ENCODE data around the gene PRICKLE4. TPM values are rescaled to one million over a fixed set of nuclear protein-coding genes. Genes with fewer than 3 reads are reported as not detected.
"Not testable (repeated sequence)": the region's sequence is repeated elsewhere in the genome, so short reads cannot be mapped to it uniquely, and the experiment has no call there.

The PRICKLE4 gene
- total RNA-seq, 2 experiments from 2014 or later, result not detected

GRCh38 chr6:41798901-41799558 is 18.4 kb downstream of the PRICKLE4 start:
- POLR2A ChIA-PET, result interaction anchor here (0.5 kb wide), 1 partner anchor 1707 kb away, joined by 3 read pairs; no protein-coding TSS in a partner anchor
- H3K27me3 Mint-ChIP-seq, result no peaks in the 10 kb centered on the region
- H3K4me3 Mint-ChIP-seq, result no peak overlapping the region
- H3K36me3 Mint-ChIP-seq (ENCODE audit: low read depth), result no peaks in the 10 kb centered on the region
- no peaks in the 10 kb centered on the region for H3K9me3 Mint-ChIP-seq
- H3K27ac Mint-ChIP-seq, result no peak overlapping the region
- H3K4me1 Mint-ChIP-seq, result peaks cover 3% of the 10 kb centered on the region
- CTCF ChIA-PET, result interaction anchor here (1.9 to 3.9 kb wide), 2 partner anchors 12 to 244 kb away, joined by 4 to 28 read pairs; partner anchors contain the start of gene TOMM6
- DNase-seq, result no peak

GRCh38 chr6:41799559-41799911 is 19.0 kb downstream of the PRICKLE4 start:
- ChIA-PET POLR2A (no interaction called here), CTCF (interaction anchor here (1.5 to 3.9 kb wide), 3 partner anchors 13 to 244 kb away, joined by 4 to 28 read pairs (median 4); partner anchors contain the start of gene TOMM6)
- DNase-seq, result no peak
- Mint-ChIP-seq H3K27ac (no peak overlapping the region), H3K9me3 (no peaks in the 10 kb centered on the region), H3K27me3 (no peaks in the 10 kb centered on the region), H3K4me1 (peaks cover 3% of the 10 kb centered on the region), H3K36me3 (ENCODE audit: low read depth) (no peaks in the 10 kb centered on the region), H3K4me3 (no peak overlapping the region)

GRCh38 chr6:41801380-41801779 is 20.8 kb downstream of the PRICKLE4 start:
- H3K4me3 Mint-ChIP-seq, result no peak overlapping the region
- H3K27ac Mint-ChIP-seq, result no peak overlapping the region
- no peaks in the 10 kb centered on the region for H3K27me3 Mint-ChIP-seq
- ChIA-PET POLR2A (no interaction called here), CTCF (interaction anchor here (1.3 to 1.7 kb wide), 3 partner anchors 14 to 243 kb away, joined by 3 to 12 read pairs (median 9); partner anchors contain the start of genes MED20 and TOMM6)
- H3K36me3 Mint-ChIP-seq (ENCODE audit: low read depth), result no peaks in the 10 kb centered on the region
- H3K9me3 Mint-ChIP-seq, result no peaks in the 10 kb centered on the region
- DNase-seq, result no peak
- H3K4me1 Mint-ChIP-seq, result peaks cover 2% of the 10 kb centered on the region

GRCh38 chr6:41805830-41806774 is 25.5 kb downstream of the PRICKLE4 start:
- no peaks in the 10 kb centered on the region for H3K36me3 Mint-ChIP-seq (ENCODE audit: low read depth)
- H3K9me3 Mint-ChIP-seq, result no peaks in the 10 kb centered on the region
- H3K27me3 Mint-ChIP-seq, result no peaks in the 10 kb centered on the region
- no peak for DNase-seq
- no peak overlapping the region for H3K27ac Mint-ChIP-seq
- no peaks in the 10 kb centered on the region for H3K4me1 Mint-ChIP-seq
- H3K4me3 Mint-ChIP-seq, result no peak overlapping the region
- ChIA-PET POLR2A (no interaction called here), CTCF (interaction anchor here (0.7 to 1.7 kb wide), 3 partner anchors 9 to 18 kb away, joined by 3 to 5 read pairs (median 4); partner anchors contain the start of gene TOMM6)

GRCh38 chr6:41811095-41811494 is 30.5 kb downstream of the PRICKLE4 start:
- Mint-ChIP-seq H3K36me3 (ENCODE audit: low read depth) (no peaks in the 10 kb centered on the region), H3K9me3 (no peaks in the 10 kb centered on the region), H3K4me3 (no peak overlapping the region), H3K27ac (no peak overlapping the region), H3K27me3 (no peaks in the 10 kb centered on the region), H3K4me1 (peaks cover 2% of the 10 kb centered on the region)
- CTCF ChIA-PET, result no interaction called here
- POLR2A ChIA-PET, result no interaction called here
- DNase-seq, result no peak

GRCh38 chr6:41811946-41812345 is 31.4 kb downstream of the PRICKLE4 start:
- not testable (repeated sequence) for H3K9me3 Mint-ChIP-seq

GRCh38 chr6:41813469-41813868 is 32.9 kb downstream of the PRICKLE4 start:
- no peak overlapping the region for H3K4me3 Mint-ChIP-seq
- CTCF ChIA-PET, result interaction anchor here (0.6 to 1.2 kb wide), 3 partner anchors 9 to 228 kb away, joined by 3 to 4 read pairs (median 3); no protein-coding TSS in a partner anchor
- H3K4me1 Mint-ChIP-seq, result peaks cover 4% of the 10 kb centered on the region
- no peaks in the 10 kb centered on the region for H3K9me3 Mint-ChIP-seq
- POLR2A ChIA-PET, result no interaction called here
- H3K27me3 Mint-ChIP-seq, result no peaks in the 10 kb centered on the region
- H3K27ac Mint-ChIP-seq, result no peak overlapping the region
- H3K36me3 Mint-ChIP-seq (ENCODE audit: low read depth), result no peaks in the 10 kb centered on the region
- no peak for DNase-seq

More at GRCh38 chr6:41811946-41812345, 31.4 kb downstream of the PRICKLE4 start:
- H3K4me3 Mint-ChIP-seq; H3K4me1 Mint-ChIP-seq; H3K27ac Mint-ChIP-seq; DNase-seq; H3K27me3 Mint-ChIP-seq; POLR2A ChIA-PET; H3K36me3 Mint-ChIP-seq (ENCODE audit: low read depth): not testable (repeated sequence)
- CTCF ChIA-PET, result interaction anchor here (0.9 kb wide), 1 partner anchor 124 kb away, joined by 3 read pairs; no protein-coding TSS in a partner anchor

GRCh38 chr6:41813956-41814355 is 33.4 kb downstream of the PRICKLE4 start:
- POLR2A ChIA-PET, result no interaction called here
- H3K36me3 Mint-ChIP-seq (ENCODE audit: low read depth), result no peaks in the 10 kb centered on the region
- CTCF ChIA-PET, result interaction anchor here (0.6 to 1.5 kb wide), 3 partner anchors 9 to 122 kb away, joined by 3 to 4 read pairs (median 3); no protein-coding TSS in a partner anchor

GRCh38 chr6:41814629-41815028 is 34.0 kb downstream of the PRICKLE4 start:
- H3K4me3 Mint-ChIP-seq, result no peak overlapping the region
- no peaks in the 10 kb centered on the region for H3K9me3 Mint-ChIP-seq
- H3K27ac Mint-ChIP-seq, result no peak overlapping the region
- no peaks in the 10 kb centered on the region for H3K36me3 Mint-ChIP-seq (ENCODE audit: low read depth)
- no peaks in the 10 kb centered on the region for H3K27me3 Mint-ChIP-seq
- DNase-seq, result no peak
- peaks cover 4% of the 10 kb centered on the region for H3K4me1 Mint-ChIP-seq
- ChIA-PET CTCF (interaction anchor here (1.5 to 1.9 kb wide), 2 partner anchors 27 to 32 kb away, joined by 3 to 7 read pairs; partner anchors contain the start of gene TOMM6), POLR2A (no interaction called here)

More at GRCh38 chr6:41813956-41814355, 33.4 kb downstream of the PRICKLE4 start:
- no peaks in the 10 kb centered on the region for H3K27me3 Mint-ChIP-seq
- H3K4me1 Mint-ChIP-seq, result peaks cover 4% of the 10 kb centered on the region
- no peak overlapping the region for H3K4me3 Mint-ChIP-seq
- no peaks in the 10 kb centered on the region for H3K9me3 Mint-ChIP-seq
- H3K27ac Mint-ChIP-seq, result no peak overlapping the region
- no peak for DNase-seq

GRCh38 chr6:41815587-41815986 is 35.0 kb downstream of the PRICKLE4 start:
- H3K4me1 Mint-ChIP-seq, result peaks cover 4% of the 10 kb centered on the region
- no peaks in the 10 kb centered on the region for H3K9me3 Mint-ChIP-seq
- no peak overlapping the region for H3K27ac Mint-ChIP-seq
- H3K27me3 Mint-ChIP-seq, result no peaks in the 10 kb centered on the region
- DNase-seq, result no peak
- H3K4me3 Mint-ChIP-seq, result no peak overlapping the region
- ChIA-PET POLR2A (no interaction called here), CTCF (interaction anchor here (1.5 to 1.9 kb wide), 2 partner anchors 28 to 32 kb away, joined by 3 to 7 read pairs; partner anchors contain the start of gene TOMM6)
- H3K36me3 Mint-ChIP-seq (ENCODE audit: low read depth), result no peaks in the 10 kb centered on the region

GRCh38 chr6:41818271-41819054 is 37.9 kb downstream of the PRICKLE4 start:
- POLR2A ChIA-PET, result interaction anchor here (0.6 kb wide), 1 partner anchor 1058 kb away, joined by 3 read pairs; no protein-coding TSS in a partner anchor

GRCh38 chr6:41821266-41821665 is 40.7 kb downstream of the PRICKLE4 start:
- DNase-seq, result no peak
- no peaks in the 10 kb centered on the region for H3K9me3 Mint-ChIP-seq
- H3K36me3 Mint-ChIP-seq (ENCODE audit: low read depth), result no peaks in the 10 kb centered on the region
- no peaks in the 10 kb centered on the region for H3K27me3 Mint-ChIP-seq
- H3K4me1 Mint-ChIP-seq, result peaks cover under 1% of the 10 kb centered on the region
- no peak overlapping the region for H3K4me3 Mint-ChIP-seq
- ChIA-PET POLR2A (no interaction called here), CTCF (interaction anchor here (0.9 to 1.2 kb wide), 3 partner anchors 36 to 227 kb away, joined by 3 read pairs; no protein-coding TSS in a partner anchor)
- no peak overlapping the region for H3K27ac Mint-ChIP-seq

More at GRCh38 chr6:41818271-41819054, 37.9 kb downstream of the PRICKLE4 start:
- H3K4me1 Mint-ChIP-seq, result peaks cover 4% of the 10 kb centered on the region
- no peaks in the 10 kb centered on the region for H3K9me3 Mint-ChIP-seq
- H3K27me3 Mint-ChIP-seq, result no peaks in the 10 kb centered on the region
- DNase-seq, result no peak
- CTCF ChIA-PET, result interaction anchor here (1.1 to 1.4 kb wide), 2 partner anchors 31 to 225 kb away, joined by 3 read pairs; partner anchors contain the start of gene TOMM6
- no peak overlapping the region for H3K27ac Mint-ChIP-seq
- no peaks in the 10 kb centered on the region for H3K36me3 Mint-ChIP-seq (ENCODE audit: low read depth)
- no peak overlapping the region for H3K4me3 Mint-ChIP-seq
